HCEC 1CT (cell line): ENCODE measurements around the gene TEX55.
"Not testable (repeated sequence)": the region's sequence is repeated elsewhere in the genome, so short reads cannot be mapped to it uniquely, and the experiment has no call there.

Source experiments
- DNase-seq: peaks from one replicate; pipeline ENCODE4 v3.0.0-alpha.2; 2017

Gene TEX55

DNA sequence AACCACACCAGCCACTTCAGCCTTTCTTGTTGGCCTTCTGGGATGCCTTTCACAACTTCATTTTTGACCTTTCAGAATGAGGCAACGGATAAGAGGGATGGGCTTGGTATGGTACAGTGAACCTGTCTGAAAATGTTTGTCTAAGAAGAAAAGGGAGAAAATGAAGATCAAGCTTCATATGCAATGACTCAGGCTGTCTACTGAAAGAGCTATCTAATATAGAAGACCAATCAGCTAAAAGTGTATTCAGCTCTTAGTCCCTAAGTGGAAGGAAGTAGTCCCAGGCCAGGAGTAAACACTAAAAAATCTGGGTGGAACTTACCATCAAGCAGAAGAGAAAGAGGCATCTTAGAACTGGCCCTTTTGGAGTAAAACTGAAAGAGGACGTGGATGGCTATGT, 15.3 kb downstream of the TEX55 start:
- no peak for DNase-seq

DNA sequence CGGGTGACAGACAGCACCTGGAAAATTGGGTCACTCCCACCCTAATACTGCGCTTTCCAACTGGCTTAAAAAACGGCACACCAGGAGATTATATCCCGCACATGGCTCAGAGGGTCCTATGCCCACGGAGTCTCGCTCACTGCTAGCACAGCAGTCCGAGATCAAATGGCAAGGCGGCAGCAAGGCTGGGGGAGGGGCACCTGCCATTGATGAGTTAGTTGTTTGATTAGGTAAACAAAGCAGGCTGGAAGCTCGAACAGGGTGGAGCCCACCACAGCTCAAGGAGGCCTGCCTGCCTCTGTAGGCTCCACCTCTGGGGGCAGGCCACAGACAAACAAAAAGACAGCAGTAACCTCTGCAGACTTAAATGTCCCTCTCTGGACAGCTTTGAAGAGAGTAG, 18.8 kb downstream of the TEX55 start:
- not testable (repeated sequence) for DNase-seq

DNA sequence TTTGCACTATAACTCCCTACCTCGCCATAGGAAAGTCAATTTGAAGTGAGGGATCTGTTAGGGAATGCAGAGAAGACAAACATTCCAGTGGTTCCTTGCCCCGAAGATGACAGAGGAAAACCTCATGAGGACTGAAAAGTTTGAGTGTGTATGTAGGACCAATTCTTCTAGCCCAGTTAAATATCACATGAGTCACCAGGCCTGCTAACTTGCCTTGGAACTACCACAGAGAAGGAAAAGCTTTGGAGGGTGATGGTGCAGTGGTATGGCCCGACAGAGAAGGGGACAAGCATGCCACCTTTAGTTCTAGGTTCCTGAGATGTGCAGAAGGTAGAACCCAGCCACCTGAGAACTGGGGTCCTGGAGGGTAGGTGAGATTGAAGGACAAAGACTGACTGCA, 24.9 kb downstream of the TEX55 start:
- no peak for DNase-seq

DNA sequence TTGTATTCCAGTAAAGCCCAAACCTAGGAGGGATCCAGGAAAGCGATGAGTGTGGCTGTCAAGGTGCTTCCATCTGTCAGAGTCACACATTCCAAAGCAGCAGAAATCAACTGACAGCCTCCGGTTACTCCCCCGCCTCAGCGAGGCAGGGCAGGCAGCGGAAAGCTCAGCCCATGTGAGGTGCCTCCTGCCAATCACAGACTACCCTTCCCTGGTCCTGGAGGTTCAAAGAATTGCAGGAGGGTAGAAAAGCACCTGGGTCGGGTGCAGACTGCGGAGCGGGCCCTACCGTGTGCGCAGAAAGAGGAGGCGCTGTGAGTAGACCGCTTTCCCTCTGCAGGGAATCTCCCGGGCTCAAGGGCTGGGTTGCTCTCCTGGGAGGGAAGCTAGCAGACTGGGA, 27.4 kb downstream of the TEX55 start, which contains the start of gene UPK1B:
TSS of gene UPK1B (plus strand) at position 274 of the 400 bp plus-strand sequence. CDS start 13,144 bp downstream, outside the sequence.
- no peak for DNase-seq

DNA sequence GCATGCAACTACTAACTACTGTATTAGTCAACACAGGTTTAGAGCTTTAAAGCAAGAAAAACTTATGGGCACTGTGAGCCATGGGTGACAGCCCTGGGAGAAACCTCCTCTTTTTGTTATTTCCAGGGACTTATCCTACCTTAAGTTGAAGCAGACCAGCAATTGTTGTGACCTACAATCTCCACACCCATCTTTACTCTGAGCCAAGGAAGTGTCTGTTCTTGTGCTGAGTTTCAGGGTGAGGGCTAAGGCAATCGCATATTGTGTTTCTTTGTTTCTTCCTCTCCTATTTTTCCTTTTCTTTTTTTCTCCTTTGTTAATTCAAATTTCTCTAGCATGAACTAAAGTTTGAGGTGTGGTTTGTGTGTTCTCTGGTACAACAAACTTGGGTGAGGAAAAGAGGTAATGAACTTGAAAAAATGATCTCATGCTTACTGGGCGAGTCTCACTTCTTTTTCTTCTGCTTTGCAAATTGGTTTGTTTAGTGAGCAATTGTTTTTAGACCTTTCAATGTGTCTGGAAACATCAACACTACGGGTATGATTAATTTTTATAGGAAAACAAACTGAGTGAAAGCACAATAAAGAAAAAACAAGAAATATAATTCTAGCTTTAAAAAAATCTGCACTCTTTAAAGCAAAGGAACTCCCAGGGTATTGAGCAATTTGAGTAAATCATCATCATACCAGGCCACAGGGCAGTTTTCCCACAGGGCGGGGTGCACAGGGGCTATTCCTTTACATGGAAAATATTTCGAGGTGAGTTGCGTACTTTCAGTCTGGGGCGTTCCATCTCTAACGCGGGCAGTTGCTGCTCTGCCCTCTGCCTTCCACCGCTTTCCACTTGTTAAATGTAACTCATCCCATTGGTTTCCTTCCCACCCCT, 30.1 kb downstream of the TEX55 start:
- DNase-seq: peak; percentile 16

DNA sequence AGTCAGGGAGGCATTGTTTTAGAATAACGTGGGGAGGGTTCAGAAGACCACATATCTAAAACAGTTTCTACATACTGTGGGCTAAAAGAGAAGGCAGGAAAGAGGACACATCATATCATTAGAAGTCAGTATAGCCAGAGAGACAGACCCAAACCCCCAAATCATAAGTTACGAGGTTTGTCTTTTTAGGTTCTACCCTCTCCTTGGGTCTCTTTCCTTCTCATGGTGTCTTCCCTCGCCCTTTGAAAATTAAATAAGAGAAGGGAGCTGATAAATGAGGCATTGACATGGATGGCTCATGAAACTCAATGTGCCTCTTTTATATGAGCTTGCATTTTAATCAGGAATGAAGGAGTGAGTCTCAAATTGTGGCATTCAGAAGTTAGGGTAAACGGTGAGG, 30.8 kb downstream of the TEX55 start:
- no peak for DNase-seq

DNA sequence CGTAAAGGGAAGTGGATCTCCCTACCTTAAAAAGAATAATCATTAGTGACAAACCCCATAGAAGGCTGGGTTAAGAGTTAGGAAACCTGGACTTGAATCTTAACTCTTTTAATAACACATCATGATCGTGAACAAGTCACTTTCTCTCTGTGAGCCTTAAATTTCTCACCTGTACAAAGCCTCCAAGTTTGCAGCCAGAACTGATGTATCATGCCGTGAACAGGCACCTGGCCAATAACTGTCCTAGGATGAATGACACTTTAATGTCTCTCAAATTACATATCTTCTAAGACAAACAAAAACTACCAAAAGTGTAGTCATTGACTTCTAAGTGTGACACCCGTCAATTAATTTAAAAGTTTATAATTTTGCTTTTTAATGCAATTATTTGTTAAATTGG, 31.4 kb downstream of the TEX55 start:
- DNase-seq: no peak

DNA sequence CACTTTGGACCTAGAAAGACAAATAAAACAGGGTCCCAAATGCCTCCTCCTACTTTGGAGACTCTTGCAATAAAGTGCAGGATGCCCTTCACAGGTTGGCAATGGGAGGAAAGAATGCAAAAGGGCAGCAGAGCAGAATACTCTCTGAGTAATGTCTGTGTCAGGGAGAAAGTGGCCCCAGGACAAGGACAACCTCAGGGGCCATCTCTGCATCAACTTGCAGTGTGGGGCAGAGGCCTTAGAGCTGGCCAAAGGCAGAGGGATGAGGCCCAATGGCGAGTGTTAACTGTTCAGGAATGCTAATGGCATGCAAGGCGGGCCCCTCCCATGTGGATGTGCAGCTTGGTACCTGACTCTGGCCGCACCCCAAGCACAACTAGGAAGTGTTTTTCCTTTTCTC, 35.8 kb downstream of the TEX55 start:
- DNase-seq: peak; percentile 18

DNA sequence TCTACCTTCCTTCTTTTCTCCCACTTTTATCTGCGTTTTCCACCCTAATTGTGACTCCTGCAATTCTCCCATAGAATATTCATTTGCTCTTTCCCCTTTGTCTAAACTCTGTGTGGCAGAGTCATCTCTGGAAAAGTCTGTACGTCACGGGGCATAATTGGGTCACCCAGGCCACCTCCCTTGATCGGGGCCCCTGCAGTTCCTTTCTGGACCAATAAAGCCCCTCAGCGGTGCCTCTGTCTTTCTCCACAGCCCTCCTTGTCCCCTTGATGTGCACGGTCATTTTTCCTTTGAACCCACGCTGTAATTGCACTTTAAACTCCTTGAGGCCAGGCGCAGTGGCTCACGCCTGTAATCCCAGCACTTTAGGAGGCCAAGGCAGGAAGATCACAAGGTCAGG, 38.1 kb downstream of the TEX55 start:
- DNase-seq: no peak

DNA sequence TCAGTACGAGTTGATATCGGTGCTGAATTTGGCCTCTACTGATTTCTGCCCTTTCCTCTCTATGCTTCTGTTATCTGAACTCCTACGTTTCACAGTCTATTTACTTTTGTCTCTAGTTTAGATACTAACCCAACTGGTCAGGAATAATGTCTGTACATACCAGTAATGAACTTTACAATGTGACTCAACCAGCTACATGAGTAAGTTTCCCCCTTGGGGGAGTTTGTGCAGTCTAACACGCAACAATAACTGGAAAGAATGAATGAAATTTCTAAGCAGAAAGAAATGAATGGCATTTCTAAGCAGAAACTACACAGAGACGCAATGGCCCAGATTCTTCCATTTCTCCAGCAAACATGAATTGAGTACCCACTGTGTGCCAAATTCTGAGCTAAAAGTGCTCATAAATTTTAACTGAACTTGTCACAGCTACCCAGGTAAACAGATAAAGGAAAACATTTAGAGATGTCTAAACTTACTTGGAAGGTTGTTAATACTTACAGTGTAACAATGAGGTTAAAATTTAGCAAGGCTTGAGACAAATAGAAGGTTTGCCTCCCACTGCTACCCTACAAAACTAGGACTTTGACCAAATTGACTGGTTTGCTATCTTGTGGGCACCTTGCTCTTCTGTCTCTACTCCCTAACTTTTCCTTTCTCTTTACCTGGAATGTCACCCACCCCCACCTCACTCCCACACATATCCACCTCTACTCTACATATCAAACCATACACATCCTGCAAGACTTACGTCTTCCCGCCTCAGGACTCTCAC, 39.0 kb downstream of the TEX55 start:
- peak; percentile 79 for DNase-seq

DNA sequence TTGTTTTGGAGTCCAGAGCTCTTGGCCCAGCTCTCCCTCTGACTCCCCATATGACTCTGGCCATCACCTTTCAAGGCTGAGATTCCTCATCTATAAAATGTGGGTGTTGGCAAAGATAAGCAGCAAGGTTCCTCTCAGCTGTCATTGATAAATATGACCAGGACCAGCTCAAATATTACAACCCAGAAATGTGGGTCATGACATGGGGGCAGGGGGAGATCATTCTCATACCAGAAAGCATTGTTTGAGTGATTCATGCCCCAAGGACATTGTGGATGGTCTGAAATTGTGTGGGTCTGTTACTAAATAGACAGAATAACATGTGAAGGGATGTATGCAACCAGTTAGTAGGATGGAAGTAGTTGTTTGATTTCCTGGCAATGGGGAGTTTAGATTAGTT, 41.3 kb downstream of the TEX55 start:
- DNase-seq: no peak

DNA sequence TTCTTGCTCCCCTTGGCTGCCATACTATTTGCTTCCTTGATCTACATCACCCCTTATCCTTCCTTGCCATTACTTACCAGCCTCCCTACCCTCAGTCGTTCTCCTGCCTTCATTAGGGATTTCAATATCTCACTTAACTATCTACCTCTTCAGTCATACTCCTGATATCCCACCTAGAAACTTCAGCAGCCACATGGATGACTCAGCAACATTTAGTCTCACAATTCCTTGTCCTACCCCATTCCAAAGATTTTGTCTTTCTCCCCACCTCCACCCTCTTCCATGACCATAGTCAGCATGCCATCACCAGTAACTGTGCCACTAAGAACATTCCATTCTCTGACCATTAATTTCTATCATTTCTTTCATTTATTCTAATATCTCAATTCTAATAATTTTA, 45.8 kb downstream of the TEX55 start:
- DNase-seq: no peak

DNA sequence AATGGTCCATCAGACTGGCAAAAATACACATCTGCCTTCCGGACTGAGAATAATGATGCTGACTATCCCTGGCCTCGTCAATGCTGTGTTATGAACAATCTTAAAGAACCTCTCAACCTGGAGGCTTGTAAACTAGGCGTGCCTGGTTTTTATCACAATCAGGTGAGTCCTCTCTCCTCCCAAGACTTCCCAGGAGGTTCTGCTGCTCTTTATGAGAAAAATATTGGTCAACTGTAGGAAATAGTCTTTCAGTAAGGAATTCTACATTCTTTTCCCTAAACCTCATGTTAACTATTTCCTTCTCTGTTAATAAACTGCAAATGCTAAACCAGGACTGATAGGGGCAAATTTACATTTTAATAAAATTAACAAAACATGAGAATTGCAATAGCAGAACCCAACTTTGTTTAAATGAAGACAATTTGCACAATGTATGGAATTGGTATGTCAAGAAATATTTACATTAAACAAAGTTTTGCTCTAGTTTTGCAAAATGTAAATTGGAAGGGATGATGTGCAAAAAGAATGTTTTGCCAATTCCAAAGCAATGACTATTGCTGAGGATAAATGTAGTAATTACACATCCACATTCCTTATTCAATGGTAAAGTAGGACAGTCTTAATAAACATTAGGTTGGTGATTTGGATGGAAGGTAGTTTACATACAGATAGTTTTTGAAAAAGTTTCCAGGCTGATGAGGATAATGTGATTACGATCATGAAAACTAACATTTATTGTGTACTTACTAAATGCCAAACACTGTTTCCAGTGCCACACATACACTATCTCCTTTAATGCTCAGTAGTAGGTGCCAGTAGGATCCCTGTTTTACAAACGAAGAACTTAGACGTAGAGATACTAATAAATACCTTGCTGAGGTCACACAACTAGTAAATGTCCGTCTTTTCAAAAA, 48.5 kb downstream of the TEX55 start:
- DNase-seq: peak; percentile 45

DNA sequence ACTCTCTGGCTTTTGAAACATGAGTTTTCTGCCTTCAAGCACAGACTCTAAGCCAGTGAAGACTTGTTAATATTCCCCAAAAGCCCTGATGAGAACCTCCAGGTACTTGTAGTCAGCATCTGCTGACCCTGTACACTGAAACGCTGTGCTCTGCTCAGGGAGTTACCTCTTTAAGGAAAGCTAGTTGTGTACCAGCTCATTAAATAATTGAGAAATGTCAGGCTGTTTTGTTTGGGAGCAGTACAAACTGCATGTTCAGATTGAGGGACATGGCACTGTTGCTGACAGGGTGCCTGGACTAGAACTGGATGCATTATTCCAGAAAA, 49.1 kb downstream of the TEX55 start:
- no peak for DNase-seq

DNA sequence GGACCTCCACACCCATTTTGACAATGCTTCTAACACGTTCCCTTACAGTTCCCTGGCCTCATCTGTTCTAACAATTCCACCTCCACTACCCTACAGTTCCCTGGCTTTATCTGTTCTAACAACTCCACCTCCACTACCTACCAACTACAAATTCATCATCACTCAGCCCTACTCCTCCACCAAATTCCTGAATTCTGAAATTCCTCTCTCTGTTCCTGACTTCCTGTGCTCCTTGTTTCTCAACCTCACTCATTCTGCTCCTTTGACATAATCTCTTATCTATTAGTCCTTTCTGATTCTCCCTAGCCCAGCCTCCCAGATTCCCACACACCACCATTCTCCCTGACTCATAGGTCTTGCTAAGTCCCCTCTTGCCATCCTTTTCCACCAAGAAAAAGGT, 49.9 kb downstream of the TEX55 start:
- DNase-seq: no peak
